ENCODE results near the gene ZNF516.

ZNF516 gene

DNA sequence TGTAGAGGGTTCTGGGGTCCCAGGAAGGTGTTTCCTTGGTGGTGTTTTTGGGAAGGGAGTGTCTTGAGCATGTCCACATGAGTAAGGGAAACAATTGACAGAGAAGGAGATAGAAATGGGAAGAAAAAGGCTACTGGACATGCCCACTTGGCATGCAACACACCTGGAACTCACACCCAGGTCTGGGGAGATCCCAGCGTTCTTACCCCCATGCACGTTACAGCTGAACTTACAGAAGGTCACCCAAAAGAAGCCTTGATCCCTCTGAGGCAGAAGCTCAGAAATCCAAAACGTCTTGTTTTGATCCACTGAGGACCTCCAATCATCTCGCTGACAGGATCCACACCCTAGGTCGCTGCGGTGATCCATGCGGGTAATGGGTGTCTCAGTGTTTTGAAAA is 142.0 kb downstream of the ZNF516 start:
- H3K79me2 ChIP-seq (ENCODE audit: insufficient read depth, low read length), result no peaks in the 10 kb centered on the region
- H3K9me3 ChIP-seq (ENCODE audit: low read length), result 0 out of 2 replicates have a peak, but pooled peaks cover 3% of the 10 kb centered on the region
- H2AFZ ChIP-seq (ENCODE audit: low read length), result no peak overlapping the region
- no peaks in the 10 kb centered on the region for H3F3A ChIP-seq (ENCODE audit: insufficient read depth, low read length)
- no peak overlapping the region for H3K4me2 ChIP-seq (ENCODE audit: low read length)
- no peak overlapping the region for H3K9ac ChIP-seq (ENCODE audit: low read length)
- no peaks in the 10 kb centered on the region for H3K9me2 ChIP-seq (ENCODE audit: low read depth, low read length)
- H3K36me3 ChIP-seq (ENCODE audit: insufficient read depth, low read length), result no peaks in the 10 kb centered on the region; the same call in 1 of the 2 replicates
- no peak overlapping the region for H3K4me3 ChIP-seq (ENCODE audit: low read depth, low read length, poor library complexity, severe bottlenecking)
- H3K4me1 ChIP-seq (ENCODE audit: insufficient read depth, low read length, severe bottlenecking), result no peaks in the 10 kb centered on the region
- H4K20me1 ChIP-seq (ENCODE audit: insufficient read depth, low read length), result no peaks in the 10 kb centered on the region
- TF ChIP-seq CTCF (IDR thresholded peaks at IDR 0.05; ENCODE audit: low read length), result no peak
- no peak for TF ChIP-seq EZH2 (IDR thresholded peaks at IDR 0.05; ENCODE audit: borderline replicate concordance, low read length)
- no peaks in the 10 kb centered on the region for H3K27me3 ChIP-seq (ENCODE audit: insufficient read depth, low read length)
- no peak overlapping the region for H3K27ac ChIP-seq (ENCODE audit: low read depth, low read length, poor library complexity, severe bottlenecking)

DNA sequence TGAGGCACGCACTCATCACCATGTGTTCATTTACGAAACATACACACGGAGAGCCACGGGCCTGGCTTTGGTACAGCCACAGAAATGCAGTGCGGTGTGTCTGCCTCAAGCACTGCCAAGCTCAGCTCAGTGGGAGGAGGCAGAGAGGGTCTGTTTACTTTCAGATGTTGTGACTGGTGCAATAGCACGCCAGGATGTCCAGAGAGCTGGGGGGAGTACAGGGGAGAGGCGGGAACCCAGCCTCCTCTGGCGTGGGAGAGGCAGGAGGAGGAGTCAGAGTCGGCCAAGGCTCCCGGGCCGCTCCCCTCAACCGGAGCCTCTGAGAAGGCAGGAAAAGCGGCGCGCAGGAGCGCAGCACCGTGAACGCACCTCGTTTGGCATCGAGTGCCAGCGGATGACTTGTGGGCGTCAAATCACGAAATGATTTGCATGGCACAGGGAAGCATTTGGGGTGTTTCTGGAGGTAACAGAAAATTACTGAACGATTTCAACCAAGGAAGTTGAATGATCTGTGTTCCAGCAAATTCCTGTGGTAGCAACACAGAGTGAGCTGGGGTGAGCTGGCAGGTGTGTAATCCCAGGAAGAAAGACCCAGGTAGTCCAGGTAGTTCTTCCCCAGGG is 143.0 kb downstream of the ZNF516 start:
- no peak for TF ChIP-seq CTCF (IDR thresholded peaks at IDR 0.05; ENCODE audit: low read length)
- TF ChIP-seq EZH2 (IDR thresholded peaks at IDR 0.05; ENCODE audit: borderline replicate concordance, low read length), result no peak
- Histone ChIP-seq H3K9me2 (ENCODE audit: low read depth, low read length) (no peaks in the 10 kb centered on the region), H3K9ac (ENCODE audit: low read length) (no peak overlapping the region), H4K20me1 (ENCODE audit: insufficient read depth, low read length) (no peaks in the 10 kb centered on the region), H3F3A (ENCODE audit: insufficient read depth, low read length) (no peaks in the 10 kb centered on the region), H3K4me2 (ENCODE audit: low read length) (no peak overlapping the region), H3K79me2 (ENCODE audit: insufficient read depth, low read length) (no peaks in the 10 kb centered on the region), H2AFZ (ENCODE audit: low read length) (no peak overlapping the region), H3K36me3 (ENCODE audit: insufficient read depth, low read length) (no peaks in the 10 kb centered on the region; the same call in 1 of the 2 replicates), H3K4me3 (ENCODE audit: low read depth, low read length, poor library complexity, severe bottlenecking) (no peak overlapping the region), H3K4me1 (ENCODE audit: insufficient read depth, low read length, severe bottlenecking) (no peaks in the 10 kb centered on the region), H3K27ac (ENCODE audit: low read depth, low read length, poor library complexity, severe bottlenecking) (no peak overlapping the region), H3K9me3 (ENCODE audit: low read length) (0 out of 2 replicates have a peak, but pooled peaks cover 3% of the 10 kb centered on the region), H3K27me3 (ENCODE audit: insufficient read depth, low read length) (no peaks in the 10 kb centered on the region)

GRCh38 chr18:76350134-76351025 is 144.7 kb downstream of the ZNF516 start:
- Histone ChIP-seq H3K4me3 (ENCODE audit: low read depth, low read length, poor library complexity, severe bottlenecking) (no peak overlapping the region), H3K79me2 (ENCODE audit: insufficient read depth, low read length) (no peaks in the 10 kb centered on the region), H3K27me3 (ENCODE audit: insufficient read depth, low read length) (no peaks in the 10 kb centered on the region), H3K4me1 (ENCODE audit: insufficient read depth, low read length, severe bottlenecking) (no peaks in the 10 kb centered on the region), H3K36me3 (ENCODE audit: insufficient read depth, low read length) (no peaks in the 10 kb centered on the region; the same call in 1 of the 2 replicates), H3K9me3 (ENCODE audit: low read length) (0 out of 2 replicates have a peak, but pooled peaks cover 3% of the 10 kb centered on the region), H3F3A (ENCODE audit: insufficient read depth, low read length) (no peaks in the 10 kb centered on the region), H3K9me2 (ENCODE audit: low read depth, low read length) (no peaks in the 10 kb centered on the region), H2AFZ (ENCODE audit: low read length) (no peak overlapping the region), H3K4me2 (ENCODE audit: low read length) (no peak overlapping the region), H3K9ac (ENCODE audit: low read length) (no peak overlapping the region), H4K20me1 (ENCODE audit: insufficient read depth, low read length) (no peaks in the 10 kb centered on the region), H3K27ac (ENCODE audit: low read depth, low read length, poor library complexity, severe bottlenecking) (no peak overlapping the region)
- TF ChIP-seq CTCF (IDR thresholded peaks at IDR 0.05; ENCODE audit: low read length), result no peak
- TF ChIP-seq EZH2 (IDR thresholded peaks at IDR 0.05; ENCODE audit: borderline replicate concordance, low read length), result no peak

All from OCI-LY1 (cell line).